A549 (cell line): ENCODE data around the gene ULK4.

Experiments
- CHD2 ChIP-seq: fragments of 150-350 bp; IDR thresholded peaks from 2 replicates; pipeline ENCODE4 v1.6.1; 2014; ENCODE audit warnings: low read length; ENCODE audit not compliant: partially characterized antibody
- CTCF ChIP-seq: fragments of >200 bp; sonication (Bioruptor Twin); formaldehyde crosslinking; IDR thresholded peaks from 3 replicates; pipeline ENCODE4 v1.5.1; 2016
- EP300 ChIP-seq, 2 experiments: fragments of >200 bp; sonication (Bioruptor Twin); formaldehyde crosslinking; IDR thresholded peaks; 2 replicates in 1 of 2; 3 replicates in 1 of 2; pipeline ENCODE4 v1.6.1; 2016 to 2017
- HDAC2 ChIP-seq: fragments of 200-600 bp; sonication (generic); IDR thresholded peaks from 2 replicates; pipeline ENCODE4 v1.6.1; 2016
- PHF8 ChIP-seq: fragments of 200-600 bp; sonication (generic); IDR thresholded peaks from 2 replicates; pipeline ENCODE4 v1.6.1; 2016; ENCODE audit warnings: low read depth, mild to moderate bottlenecking, antibody characterized with exemption, moderate library complexity, borderline replicate concordance
- POLR2A ChIP-seq: IDR thresholded peaks from 2 replicates; pipeline ENCODE4 v1.6.1; 2012; ENCODE audit warnings: mild to moderate bottlenecking, low read length
- ZNF302 ChIP-seq: fragments of 250-450 bp; sonication (Bioruptor Pico); IDR thresholded peaks from 2 replicates; pipeline ENCODE4 v1.9.0; 2021; ENCODE audit warnings: inconsistent platforms, mild to moderate bottlenecking, moderate library complexity

- TF ChIP-seq CTCF (no peak), POLR2A (no peak), PHF8 (no peak), ZNF302 (CRISPR knock-in tag) (no peak), EP300 (IDR thresholded peaks at IDR 0.05) (no peak), CHD2 (no peak), HDAC2 (no peak)
These were observed 331.2 kb downstream of the ULK4 start for GRCh38 chr3:41630708-41631107.
